ENCODE measurements around the gene NTRK3.

DNA sequence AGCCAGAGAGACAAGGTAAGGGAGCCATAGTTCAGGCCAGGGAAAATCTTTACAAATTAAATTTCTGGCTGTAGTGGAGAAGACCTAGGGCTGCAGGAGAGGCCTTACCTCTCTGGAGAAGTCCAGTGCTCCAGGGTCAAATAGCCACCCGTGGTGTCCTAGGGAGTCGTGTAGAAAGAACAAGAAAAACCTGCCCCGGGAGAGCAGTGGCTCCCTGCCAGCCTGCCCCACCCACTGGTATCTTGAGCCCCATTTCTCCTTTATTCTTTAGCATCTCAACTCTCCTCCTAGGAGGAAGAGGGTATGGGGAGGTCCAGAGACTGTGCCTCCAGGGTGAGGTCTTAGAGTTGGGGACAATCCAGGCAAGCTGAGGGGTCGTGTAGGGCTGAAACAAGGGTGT is 32.1 kb upstream of the NTRK3 start:
- TF ChIP-seq CTCF (conservative IDR thresholded peaks at IDR 0.05) (no peak), EZH2 (IDR thresholded peaks at IDR 0.05; ENCODE audit: low read depth) (no peak)

All from PC-9 (cell line).